SK-N-SH (cell line): ENCODE data around the gene STARD3NL.

Experiments
- CHD2 ChIP-seq: fragments of 150-350 bp; IDR thresholded peaks from 2 replicates; pipeline ENCODE4 v1.6.1; 2018; ENCODE audit warnings: low read length; ENCODE audit not compliant: partially characterized antibody
- CTCF ChIP-seq: fragments of 200-600 bp; sonication (generic); IDR thresholded peaks from 2 replicates; pipeline ENCODE4 v1.6.1; 2017; ENCODE audit warnings: antibody characterized with exemption, mild to moderate bottlenecking, moderate library complexity
- EP300 ChIP-seq, 2 experiments: IDR thresholded peaks; 2 replicates each; pipeline versions ENCODE4 v1.4.0 to v1.6.1; 2012; ENCODE audit warnings: borderline replicate concordance in 1 of 2, low read depth in 1 of 2, low read length in 1 of 2
- FOXM1 ChIP-seq: IDR thresholded peaks from 2 replicates; pipeline ENCODE4 v1.4.0; 2012; ENCODE audit warnings: low read depth, mild to moderate bottlenecking
- GABPA ChIP-seq: IDR thresholded peaks from 2 replicates; pipeline ENCODE4 v1.4.0; 2012; ENCODE audit warnings: low read depth, mild to moderate bottlenecking
- MXI1 ChIP-seq: IDR thresholded peaks from 2 replicates; pipeline ENCODE4 v1.6.1; 2012; ENCODE audit warnings: mild to moderate bottlenecking, low read depth, low read length, improper control_type of control experiment
- POLR2AphosphoS5 ChIP-seq: IDR thresholded peaks from 2 replicates; pipeline ENCODE4 v1.6.1; 2012; ENCODE audit warnings: low read depth, low read length
- RAD21 ChIP-seq: IDR thresholded peaks from 2 replicates; pipeline ENCODE4 v1.6.1; 2012; ENCODE audit warnings: mild to moderate bottlenecking, low read length
- REST ChIP-seq: IDR thresholded peaks from 2 replicates; pipeline ENCODE4 v1.6.1; 2012; ENCODE audit warnings: mild to moderate bottlenecking, low read depth, low read length, moderate library complexity
- SIN3A ChIP-seq: IDR thresholded peaks from 2 replicates; pipeline ENCODE4 v1.6.1; 2012; ENCODE audit warnings: low read depth, mild to moderate bottlenecking, low read length, moderate library complexity, borderline replicate concordance
- TAF1 ChIP-seq: IDR thresholded peaks from 2 replicates; pipeline ENCODE4 v1.6.1; 2012; ENCODE audit warnings: low read depth, mild to moderate bottlenecking, low read length, moderate library complexity, borderline replicate concordance
- TCF12 ChIP-seq: IDR thresholded peaks from 2 replicates; pipeline ENCODE4 v1.4.0; 2012
- USF2 ChIP-seq: fragments of 150-350 bp; IDR thresholded peaks from 2 replicates; pipeline ENCODE4 v1.6.1; 2017; ENCODE audit warnings: antibody characterized with exemption, low read length, low read depth, borderline replicate concordance
- YY1 ChIP-seq: IDR thresholded peaks from 2 replicates; pipeline ENCODE4 v1.4.0; 2012; ENCODE audit warnings: low read depth, mild to moderate bottlenecking

GRCh38 chr7:38129162-38129561 lies 48.9 kb upstream of the STARD3NL start:
- TF ChIP-seq RAD21 = no peak
- TF ChIP-seq EP300 (IDR thresholded peaks at IDR 0.05; ENCODE audit: borderline replicate concordance in 1 of 2, low read depth in 1 of 2, low read length in 1 of 2) = no peak
- TF ChIP-seq POLR2AphosphoS5 = no peak
- TF ChIP-seq CTCF = no peak
- TF ChIP-seq USF2 = no peak
- no peak for TF ChIP-seq SIN3A
- no peak for TF ChIP-seq TAF1
- TF ChIP-seq TCF12 = no peak
- TF ChIP-seq REST = no peak
- TF ChIP-seq CHD2 = no peak
- TF ChIP-seq YY1 = no peak
- TF ChIP-seq GABPA = no peak
- no peak for TF ChIP-seq MXI1
- no peak for TF ChIP-seq FOXM1
